ENCODE data around the gene API5.
A peak's percentile ranks its signal among the peaks of the same experiment; 100 is the strongest.

Gene API5

DNA sequence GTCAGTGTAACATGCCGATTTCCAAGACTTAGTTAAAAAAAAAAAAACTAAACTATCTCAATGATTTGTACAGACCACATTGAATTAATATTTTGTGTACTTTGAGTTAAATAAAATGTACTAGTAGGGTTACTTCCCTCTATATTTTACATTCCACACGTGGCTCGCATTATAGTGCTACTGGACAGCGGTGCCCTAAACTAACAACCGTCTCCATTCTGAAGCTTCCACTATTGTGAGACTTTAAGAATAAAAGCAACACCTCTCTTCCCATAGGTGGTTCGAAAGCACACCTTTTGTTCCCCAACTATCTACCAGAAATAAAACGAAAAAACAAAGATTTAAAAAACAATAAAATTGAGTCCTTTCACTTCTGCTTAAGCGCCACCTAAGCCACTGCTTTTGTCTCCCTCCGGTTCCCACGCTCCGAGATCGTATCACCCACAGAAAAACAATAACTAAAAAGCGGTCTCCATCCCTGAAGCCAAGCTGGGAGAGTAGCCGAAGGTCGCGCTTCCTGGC, 46.5 kb downstream of the API5 start:
- DNase-seq = no peak
- in situ Hi-C loops (cut with MboI; ENCODE audit: low pct_unique_long_range_greater_than_20kb, low sequenced_read_pairs) = no loop called here

DNA sequence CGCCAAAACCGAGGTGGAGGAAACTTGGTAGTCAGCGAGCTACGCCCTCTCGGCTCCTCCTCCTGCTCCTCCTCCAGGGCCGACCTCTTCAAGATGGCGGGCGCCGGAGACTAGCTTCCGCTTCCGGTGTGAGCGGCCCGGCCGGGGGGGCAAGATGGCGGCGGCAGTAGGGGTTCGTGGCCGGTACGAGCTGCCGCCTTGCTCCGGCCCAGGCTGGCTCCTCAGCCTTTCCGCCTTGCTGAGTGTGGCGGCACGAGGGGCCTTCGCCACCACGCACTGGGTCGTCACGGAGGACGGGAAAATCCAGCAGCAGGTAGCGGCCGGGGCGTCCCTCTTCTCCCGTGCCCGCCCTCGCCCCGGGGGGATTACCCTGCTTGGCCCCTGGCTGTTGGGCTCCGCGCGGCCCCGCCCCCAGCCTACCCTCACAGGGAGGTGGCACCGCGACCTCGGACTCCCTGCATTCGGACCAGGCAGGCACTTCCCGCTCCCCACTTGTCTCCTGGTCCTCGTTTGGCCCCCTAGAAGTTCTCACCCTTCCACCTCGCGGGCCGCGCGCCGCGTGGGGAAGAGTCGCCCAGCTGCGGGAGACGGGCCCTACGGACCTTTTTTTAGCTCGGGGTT, 47.1 kb downstream of the API5 start, which contains the start of gene TTC17:
Gene TTC17 (plus strand): TSS at position 120 of the 621 bp plus-strand sequence. CDS start 35 bp downstream, at position 155.
- in situ Hi-C loops (cut with MboI; ENCODE audit: low pct_unique_long_range_greater_than_20kb, low sequenced_read_pairs) = no loop called here
- DNase-seq = peak; percentile 92

DNA sequence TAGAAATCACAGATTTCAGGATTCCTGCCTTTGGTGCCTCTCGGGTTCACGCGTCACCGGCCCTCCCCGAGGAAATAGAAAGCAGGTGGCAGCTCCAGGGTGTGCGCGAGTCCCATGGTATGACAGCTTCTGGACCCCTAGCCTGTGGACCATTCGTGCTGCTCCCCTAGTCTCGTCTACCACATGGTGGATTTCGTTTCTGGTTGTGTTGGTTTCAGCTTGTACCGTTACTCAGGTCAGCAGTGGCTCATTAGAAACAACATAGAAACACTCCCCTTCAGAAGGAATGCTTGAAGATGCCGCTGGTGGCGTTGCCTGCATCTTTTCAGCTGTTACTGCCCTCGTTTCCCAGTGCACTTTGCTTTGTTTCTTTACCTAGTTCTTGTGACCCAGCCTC, 47.6 kb downstream of the API5 start:
- in situ Hi-C loops (cut with MboI; ENCODE audit: low pct_unique_long_range_greater_than_20kb, low sequenced_read_pairs) = no loop called here
- peak; percentile 51 for DNase-seq

DNA sequence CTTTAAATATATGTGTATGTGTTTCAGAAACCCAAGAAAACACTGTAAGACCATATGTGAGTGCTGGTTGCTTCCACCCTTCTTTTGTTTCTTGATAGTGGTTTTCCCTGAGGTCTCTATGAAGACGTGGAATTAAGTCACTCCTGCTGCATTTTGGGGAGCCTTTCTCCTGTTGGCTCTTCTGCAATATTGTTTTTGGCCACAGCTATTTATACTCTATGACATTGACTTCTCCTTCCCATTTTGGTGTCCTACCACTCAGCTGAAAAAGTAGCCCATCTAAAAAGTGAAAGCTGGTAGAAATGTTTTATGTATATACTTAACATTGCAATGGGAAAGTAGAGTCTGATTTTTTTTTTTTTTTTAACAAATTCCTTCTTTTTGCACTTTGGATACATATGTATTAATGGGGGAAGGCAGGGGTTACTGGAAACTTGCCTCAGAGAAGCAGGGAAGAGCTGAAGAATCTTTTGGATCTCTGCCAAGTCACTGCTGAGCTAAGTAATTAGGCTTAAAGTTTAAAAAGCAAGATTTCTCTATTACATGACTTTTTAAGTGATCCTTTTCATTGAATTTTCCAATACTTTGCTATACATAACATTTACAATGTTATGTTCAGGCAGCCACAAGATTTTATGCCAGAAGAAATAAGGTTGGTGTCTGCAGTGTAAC, 48.7 kb downstream of the API5 start:
- in situ Hi-C loops (cut with MboI; ENCODE audit: low pct_unique_long_range_greater_than_20kb, low sequenced_read_pairs) = no loop called here
- DNase-seq = peak; percentile 63

DNA sequence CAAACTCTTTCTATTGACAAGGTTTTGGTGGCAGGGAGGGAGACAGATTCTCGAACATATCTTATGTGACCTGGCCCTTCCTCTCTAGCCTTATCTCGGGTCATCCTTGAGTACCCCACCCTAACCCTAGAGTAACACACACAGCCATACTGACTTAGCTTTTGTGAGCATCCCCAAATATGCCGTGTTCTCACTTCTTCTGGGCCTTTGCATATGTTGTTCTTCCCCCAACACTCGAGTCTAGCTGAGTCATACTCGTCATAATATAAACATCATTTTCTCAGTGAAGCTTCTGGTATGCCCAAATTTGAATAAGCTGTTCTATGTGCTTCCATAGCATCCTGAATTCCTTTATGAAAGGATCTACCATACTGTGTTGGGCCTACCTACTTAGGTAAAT, 54.9 kb downstream of the API5 start:
- DNase-seq = no peak
- in situ Hi-C loops (cut with MboI; ENCODE audit: low pct_unique_long_range_greater_than_20kb, low sequenced_read_pairs) = no loop called here

DNA sequence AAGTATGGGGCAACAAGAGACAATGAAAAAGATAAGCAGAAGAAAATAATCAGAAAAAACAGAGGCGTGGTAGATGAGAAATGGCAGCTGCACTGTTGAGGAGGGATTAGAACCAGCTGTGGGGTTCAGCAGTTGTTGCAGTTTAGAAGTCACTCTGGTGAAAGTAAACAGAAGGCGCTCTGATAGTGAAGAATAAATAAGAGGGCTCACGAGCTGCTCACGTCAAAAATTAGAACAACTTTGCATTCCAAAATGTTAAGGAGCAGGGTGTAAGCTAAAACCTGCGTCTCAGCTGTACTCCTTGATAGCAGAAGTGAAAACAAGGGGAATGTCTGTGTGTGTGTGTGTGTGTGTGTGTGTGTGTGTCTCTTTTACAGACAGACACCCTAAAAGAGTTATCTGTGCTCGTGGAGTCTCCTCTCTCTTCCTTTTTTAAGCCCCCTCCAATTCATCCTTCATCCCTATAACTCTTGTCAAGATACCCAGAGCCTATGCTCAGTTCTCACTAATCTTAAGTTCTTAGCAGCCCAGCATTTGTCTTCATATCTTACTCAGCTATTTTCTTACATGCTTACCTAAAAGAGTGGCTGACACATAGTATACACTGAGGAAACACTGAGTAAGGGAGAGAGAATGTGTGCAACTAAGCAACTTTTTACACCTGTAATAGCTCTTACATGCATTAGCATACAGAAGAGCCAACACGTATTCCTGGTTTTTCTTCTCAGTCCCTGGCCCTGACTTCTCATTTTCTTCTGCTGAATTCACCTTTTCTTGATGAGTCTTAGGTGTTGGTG, 55.8 kb downstream of the API5 start:
- no peak for DNase-seq
- in situ Hi-C loops (cut with MboI; ENCODE audit: low pct_unique_long_range_greater_than_20kb, low sequenced_read_pairs) = no loop called here

DNA sequence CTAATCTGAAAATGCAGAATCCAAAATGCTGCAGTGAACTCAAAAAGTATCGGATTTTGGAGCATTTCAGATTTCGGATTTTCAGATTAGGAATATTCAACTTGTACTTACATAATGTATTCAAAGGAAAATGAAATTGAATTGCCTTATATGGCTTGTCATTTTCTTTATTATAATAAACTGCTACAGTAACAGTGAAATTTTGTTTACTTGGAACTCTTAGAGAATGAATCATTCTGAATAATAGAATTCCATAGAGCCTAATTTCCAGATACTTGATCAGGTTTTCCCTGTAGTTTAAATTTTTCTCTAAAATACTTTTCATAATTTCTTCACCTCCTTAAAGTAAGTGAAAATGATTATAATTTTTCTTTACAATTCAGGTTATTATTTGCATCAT, 64.3 kb downstream of the API5 start:
- in situ Hi-C loops (cut with MboI; ENCODE audit: low pct_unique_long_range_greater_than_20kb, low sequenced_read_pairs) = no loop called here
- no peak for DNase-seq

DNA sequence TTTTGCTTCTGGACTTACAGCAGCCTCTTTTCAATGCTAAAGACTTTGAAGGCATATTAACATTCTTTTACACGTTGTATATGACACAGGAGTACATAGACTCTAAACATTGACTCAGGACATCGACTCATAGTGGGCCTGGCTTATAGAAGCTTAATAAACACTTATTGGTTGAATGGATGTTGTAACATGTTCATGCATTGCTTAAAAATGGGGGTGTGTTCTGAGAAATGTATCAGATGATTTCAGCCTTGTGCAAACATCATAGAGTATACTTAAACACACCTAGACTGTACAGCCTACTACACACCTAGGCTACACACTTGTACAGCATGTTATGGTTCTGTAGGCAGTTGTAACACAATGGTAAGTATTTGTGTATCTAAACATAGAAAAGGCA, 64.8 kb downstream of the API5 start:
- in situ Hi-C loops (cut with MboI; ENCODE audit: low pct_unique_long_range_greater_than_20kb, low sequenced_read_pairs) = no loop called here
- DNase-seq = no peak

DNA sequence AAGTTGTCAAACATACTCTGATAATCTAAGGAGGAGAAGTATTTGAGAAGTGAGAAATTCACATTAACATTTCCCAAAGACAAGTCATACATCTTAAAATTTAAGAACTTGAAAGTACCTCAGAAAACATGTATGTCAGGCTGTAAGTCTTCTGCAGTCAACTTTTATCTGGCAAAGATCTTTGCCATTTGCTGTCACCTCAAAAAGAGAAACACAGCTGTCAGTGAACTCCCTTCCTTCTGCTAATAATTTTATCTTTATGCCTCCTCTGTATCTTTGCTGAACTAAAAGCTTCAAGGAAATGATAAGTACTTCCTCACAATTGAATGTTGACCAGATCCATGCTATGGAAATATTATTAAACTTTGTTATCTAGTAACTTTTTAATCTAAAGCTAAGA, 65.6 kb downstream of the API5 start:
- in situ Hi-C loops (cut with MboI; ENCODE audit: low pct_unique_long_range_greater_than_20kb, low sequenced_read_pairs) = no loop called here

DNA sequence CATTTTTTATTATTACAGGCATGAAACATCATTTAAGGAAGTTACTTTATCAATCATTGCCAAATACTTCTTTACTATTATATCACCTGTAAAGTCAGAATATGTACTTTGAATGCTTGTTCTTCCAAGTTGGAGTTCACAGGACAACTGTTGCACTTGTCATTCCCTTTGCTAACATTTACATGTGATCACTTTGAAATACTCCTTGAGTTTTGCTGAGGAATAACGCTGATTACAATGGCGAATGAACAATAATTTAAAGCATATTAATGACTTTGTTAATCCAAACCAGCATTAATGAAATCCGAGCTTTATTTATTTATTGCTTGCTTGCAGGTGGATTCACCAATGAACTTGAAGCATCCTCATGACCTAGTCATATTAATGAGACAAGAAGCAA, 67.1 kb downstream of the API5 start:
- in situ Hi-C loops (cut with MboI; ENCODE audit: low pct_unique_long_range_greater_than_20kb, low sequenced_read_pairs) = no loop called here

More for the DNA sequence above, 65.6 kb downstream of the API5 start:
- DNase-seq = no peak

DNA sequence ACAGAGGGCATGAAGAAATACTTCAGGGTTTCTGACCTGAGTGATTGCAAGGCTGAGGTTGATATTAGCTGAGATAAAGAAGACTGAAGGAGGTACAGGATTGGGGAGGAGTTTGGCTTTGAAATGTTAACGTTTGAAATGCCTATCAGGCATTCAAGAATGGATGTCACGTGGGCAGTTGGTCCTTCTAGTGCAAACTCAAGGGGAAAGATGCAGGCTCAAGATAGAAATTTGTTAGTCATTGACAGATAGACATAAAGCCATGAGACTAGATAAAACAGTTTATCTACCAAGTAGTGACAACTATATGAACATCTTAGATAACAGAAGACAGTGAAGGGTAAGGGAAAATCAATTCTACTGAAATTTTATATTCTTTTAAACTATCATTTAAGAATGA, 70.0 kb downstream of the API5 start:
- in situ Hi-C loops (cut with MboI; ENCODE audit: low pct_unique_long_range_greater_than_20kb, low sequenced_read_pairs) = no loop called here
- DNase-seq = no peak

More for the DNA sequence above, 67.1 kb downstream of the API5 start:
- DNase-seq = no peak

DNA sequence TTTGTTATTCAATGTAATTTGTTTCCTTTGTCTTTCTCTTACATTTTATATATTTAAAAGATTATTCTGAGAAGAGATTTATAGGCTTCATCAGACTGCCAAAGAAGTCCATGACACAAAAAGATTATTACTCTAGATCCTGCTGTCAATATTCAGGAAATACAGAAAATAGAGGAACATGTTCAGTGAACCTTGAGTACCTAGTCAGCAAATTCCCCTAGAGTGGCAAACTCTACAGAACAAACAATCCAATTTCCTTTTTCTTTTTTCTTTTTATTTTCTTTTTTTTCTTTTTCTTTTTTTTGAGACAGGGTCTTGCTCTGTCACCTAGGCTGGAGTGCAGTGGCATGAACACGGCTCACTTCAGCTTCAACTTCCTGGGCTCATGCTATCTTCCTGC, 70.8 kb downstream of the API5 start:
- in situ Hi-C loops (cut with MboI; ENCODE audit: low pct_unique_long_range_greater_than_20kb, low sequenced_read_pairs) = no loop called here
- no peak for DNase-seq

DNA sequence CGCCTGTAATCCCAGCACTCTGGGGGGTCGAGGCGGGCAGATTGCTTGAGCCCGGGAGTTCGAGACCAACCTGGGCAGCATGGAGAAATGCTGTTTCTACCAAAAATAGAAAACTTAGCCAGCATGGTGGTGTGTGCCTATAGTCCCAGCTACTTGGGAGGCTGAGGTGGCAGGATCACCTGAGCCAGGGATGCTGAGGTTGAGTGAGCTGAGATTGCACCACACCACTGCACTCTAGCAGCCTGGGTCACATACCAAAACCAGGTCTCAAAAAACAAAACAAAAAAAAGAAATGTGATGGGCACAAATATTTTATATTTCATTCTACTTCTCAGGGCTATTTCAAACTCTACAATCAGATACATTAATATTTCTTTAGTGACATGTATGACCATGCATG, 72.6 kb downstream of the API5 start:
- DNase-seq = no peak
- in situ Hi-C loops (cut with MboI; ENCODE audit: low pct_unique_long_range_greater_than_20kb, low sequenced_read_pairs) = no loop called here

DNA sequence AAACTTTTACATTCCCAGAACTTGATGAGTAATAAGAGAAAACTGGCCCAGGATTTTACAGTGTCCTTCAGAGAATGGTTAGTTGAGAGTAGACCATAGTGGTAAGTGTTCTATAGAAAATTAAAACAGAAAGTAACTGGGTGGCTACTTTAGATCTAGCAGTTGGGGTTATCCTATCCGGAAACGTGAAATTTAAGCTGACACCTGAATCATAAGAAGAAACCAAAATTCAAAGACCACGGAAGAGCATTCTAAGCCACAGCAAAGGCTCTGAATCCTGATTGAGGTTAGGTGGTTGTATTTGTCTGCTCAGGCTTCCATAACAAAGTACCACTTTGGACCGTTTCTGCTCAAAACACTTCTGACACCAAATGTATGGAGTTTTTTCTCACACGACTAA, 80.9 kb downstream of the API5 start:
- no peak for DNase-seq
- in situ Hi-C loops (cut with MboI; ENCODE audit: low pct_unique_long_range_greater_than_20kb, low sequenced_read_pairs) = no loop called here

DNA sequence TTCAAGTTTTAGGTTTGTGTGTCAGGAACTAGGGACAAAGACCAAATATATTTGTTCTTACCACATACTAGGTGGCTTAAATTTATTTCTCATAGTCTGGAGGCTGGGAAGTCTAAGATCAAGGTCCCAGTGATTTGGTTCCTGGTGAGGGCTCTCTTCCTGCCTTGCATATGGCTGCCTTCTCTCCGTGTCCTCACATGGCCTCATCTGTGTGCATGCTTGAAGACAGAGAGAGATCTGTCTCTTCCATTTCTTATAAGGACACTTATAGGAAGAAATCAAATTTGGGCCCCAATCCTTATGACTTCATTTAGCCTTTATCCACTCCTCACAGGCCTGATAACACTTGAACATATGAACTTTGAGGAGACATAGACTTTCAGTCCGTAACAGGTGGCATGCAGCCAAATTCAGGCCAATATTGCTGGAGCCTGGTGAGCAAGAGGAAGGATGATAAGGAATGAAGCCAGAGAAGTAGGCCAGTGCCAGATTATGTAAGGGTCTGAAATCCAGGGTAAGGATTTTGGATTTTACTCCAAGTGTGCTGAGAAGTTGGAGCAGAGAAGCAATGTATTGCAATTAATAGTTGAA, 82.1 kb downstream of the API5 start:
- in situ Hi-C loops (cut with MboI; ENCODE audit: low pct_unique_long_range_greater_than_20kb, low sequenced_read_pairs) = no loop called here
- DNase-seq = no peak
